CD4-positive, alpha-beta T cell treated with Interleukin-17A for 1 hour (primary cell): Measurements from ENCODE around the gene AMFR.
A peak's percentile ranks its signal among the peaks of the same experiment; 100 is the strongest.

Experiments
- DNase-seq: peaks from one replicate; pipeline ENCODE4 v3.0.0-alpha.2; 2020

AMFR gene

GRCh38 chr16:56360117-56361008, 65.0 kb downstream of the AMFR start:
- DNase-seq, result no peak

DNA sequence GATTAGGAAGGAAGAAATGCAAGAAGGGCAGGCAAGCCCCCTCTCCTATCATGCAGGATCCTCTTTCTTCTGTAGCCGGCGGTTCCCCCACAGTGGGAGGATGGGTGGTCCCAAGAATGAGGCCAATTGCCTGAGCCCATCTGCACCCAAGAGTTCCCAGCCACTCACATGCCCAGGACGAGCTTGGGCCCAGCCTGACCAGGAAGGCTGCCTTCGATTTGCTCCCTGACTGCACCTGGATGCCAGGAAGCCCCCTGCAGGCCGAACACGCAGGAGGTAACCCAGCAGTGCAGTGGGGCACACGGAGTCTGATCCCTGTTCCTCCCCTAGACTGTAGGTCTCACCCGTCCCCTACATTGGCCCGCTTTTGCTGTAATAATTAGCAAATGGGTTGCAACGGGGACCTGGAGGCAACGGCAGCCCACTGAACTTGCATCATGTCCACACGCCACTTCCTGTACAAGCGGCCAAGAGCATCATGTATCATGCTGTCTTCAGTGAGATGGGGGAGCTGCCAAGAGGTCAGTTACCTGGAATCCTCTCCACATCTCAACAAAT, 67.5 kb downstream of the AMFR start:
- DNase-seq, result no peak

GRCh38 chr16:56357241-56357764, 68.0 kb downstream of the AMFR start:
- DNase-seq, result no peak

- DNase-seq, result peak; percentile 64
These were observed 68.8 kb downstream of the AMFR start for GRCh38 chr16:56356276-56357240.

DNA sequence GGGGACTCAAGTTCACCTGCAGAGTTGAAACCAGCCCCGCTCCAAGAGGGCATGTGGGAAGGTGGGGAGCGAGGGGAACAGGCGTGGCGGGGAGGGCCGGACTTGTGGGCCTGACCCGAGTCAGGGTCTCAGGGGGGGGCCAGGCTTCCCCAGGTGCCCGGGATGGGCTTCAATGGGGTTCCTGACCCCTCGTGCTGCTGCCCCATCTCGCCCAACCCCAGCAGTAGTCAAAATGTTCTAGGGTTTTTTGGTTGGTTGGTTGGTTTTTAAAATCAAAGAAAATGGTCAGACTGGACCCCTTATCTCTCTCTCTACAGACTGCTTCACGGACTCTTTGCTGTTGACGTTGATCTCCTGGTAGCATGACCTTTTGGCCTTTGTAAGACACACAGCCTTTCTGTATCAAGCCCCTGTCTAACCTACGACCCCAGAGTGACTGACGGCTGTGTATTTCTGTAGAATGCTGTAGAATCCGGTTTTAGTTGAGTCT, 69.5 kb downstream of the AMFR start:
- DNase-seq, result no peak

- DNase-seq, result no peak
These were observed 70.1 kb downstream of the AMFR start for GRCh38 chr16:56355221-56355620.

GRCh38 chr16:56354746-56355145, 70.6 kb downstream of the AMFR start:
- no peak for DNase-seq

GRCh38 chr16:56354016-56354415, 71.3 kb downstream of the AMFR start:
- no peak for DNase-seq

- DNase-seq, result no peak
These were observed 72.1 kb downstream of the AMFR start for GRCh38 chr16:56353054-56353921.

- DNase-seq, result no peak
These were observed 72.8 kb downstream of the AMFR start for GRCh38 chr16:56352351-56353053.

GRCh38 chr16:56351481-56351880, 73.9 kb downstream of the AMFR start:
- DNase-seq, result no peak

GRCh38 chr16:56350491-56351405, 74.6 kb downstream of the AMFR start:
- no peak for DNase-seq

GRCh38 chr16:56349711-56350161, 75.6 kb downstream of the AMFR start:
- no peak for DNase-seq

- DNase-seq, result no peak
These were observed 76.3 kb downstream of the AMFR start for GRCh38 chr16:56349086-56349415.

- no peak for DNase-seq
These were observed 76.9 kb downstream of the AMFR start for GRCh38 chr16:56348168-56349085.

DNA sequence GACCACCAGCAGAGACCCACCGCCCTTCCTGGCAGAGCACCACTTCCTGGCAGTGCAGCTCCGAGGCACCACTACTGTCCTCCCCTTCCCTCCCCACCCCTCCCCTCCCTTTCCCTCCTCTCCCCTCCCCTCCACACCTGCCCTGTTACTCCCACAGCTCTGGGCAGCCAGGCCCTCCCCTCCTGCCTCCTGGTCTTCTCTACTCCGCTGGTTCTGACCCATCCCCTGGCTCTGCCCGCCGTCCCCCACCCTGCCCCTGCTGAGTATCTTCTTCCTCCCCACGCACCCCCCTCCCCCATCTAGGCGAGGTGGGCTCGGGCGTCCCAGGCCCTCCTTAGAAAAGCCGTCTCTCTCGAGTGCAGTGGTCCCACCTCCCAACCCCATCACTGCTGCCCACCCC, 77.7 kb downstream of the AMFR start:
- no peak for DNase-seq

DNA sequence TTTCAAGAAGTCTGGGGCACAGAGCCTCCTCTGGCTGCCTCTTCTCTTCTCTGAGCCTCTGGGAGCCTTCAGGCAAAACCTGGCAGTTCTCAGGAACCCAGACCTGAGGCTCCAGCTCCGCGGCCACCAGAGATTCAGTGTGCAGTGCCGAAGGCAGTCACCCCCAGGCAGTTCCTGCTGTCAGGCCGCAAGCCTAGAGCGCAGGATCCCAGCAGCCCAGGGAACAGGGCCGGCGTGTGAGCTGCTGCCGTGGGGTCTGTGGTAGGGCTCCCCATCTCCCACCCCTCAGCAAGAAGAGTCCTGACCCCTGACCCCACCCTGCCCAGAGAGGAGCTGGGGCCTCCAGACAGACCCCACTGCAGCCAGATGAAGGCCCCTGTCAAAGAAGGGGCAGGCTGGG, 78.2 kb downstream of the AMFR start:
- DNase-seq, result no peak

DNA sequence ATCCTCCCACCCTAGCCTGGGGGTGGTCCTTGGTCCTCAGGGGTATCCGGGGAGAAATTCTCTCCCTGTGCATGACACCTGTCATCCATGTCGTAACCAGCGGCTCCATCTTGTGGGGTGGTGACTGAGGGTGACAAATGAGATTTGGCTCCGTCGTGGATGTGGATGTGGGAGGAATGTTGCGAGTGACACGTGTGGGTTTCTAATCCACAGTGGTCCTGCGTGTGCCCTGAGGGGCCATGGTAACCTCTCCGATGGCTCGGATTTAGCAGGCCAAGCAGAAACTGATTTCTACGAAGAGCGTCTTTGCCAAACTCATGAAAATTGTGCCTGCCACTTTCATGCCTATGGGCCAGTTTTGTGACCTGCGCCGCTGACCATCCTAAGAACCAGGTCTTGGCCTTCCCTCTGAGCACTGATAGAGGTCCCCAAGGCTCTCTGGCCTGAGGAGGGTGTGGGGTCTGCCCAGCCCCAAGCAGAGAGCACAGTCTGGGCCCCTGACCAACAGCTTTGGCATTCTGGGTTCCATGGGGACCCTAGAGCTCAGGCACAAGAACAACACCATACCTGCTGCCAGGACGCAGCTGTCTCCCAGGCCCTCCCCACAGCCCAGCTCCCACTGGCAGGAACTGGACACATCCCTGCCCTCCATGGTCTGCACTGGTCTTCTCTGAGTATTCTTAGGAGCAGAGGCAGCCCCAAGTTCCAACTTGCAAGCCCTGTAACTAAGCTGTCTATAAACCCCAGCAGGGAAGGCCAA, 79.0 kb downstream of the AMFR start:
- DNase-seq, result no peak
